Measurements from ENCODE around the gene COASY.
A peak's percentile ranks its signal among the peaks of the same experiment; 100 is the strongest.

Gene COASY

GRCh38 chr17:42568341-42569111 is 6.6 kb downstream of the COASY start:
- no peak for FAIRE-seq
- DNase-seq (ENCODE audit: extremely low spot score, insufficient read length, low read depth): no peak

- DNase-seq (ENCODE audit: extremely low spot score, insufficient read length, low read depth) (no peak), FAIRE-seq (no peak)
Observed at GRCh38 chr17:42571435-42572225, 9.7 kb downstream of the COASY start.

DNA sequence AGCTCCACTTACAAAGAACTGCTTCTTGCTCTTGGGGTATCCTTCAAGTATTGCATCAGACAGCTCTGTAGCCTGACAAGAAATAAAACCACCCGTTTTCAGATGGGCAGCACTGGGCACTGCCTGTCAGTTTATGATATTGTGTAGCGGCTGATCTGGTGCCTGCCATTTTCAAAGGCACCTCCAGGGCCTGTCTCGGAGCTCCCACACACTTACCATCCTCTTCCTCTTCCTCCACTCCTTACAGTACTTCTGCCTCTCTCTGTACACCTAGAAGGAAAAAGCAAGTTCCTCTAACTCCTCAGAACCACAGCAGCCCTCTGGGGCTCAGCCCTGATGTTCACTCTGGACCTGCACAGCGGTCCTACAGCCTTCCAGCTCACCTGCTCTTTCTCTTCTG is 11.1 kb downstream of the COASY start:
- no peak for DNase-seq (ENCODE audit: extremely low spot score, insufficient read length, low read depth)
- no peak for FAIRE-seq

DNA sequence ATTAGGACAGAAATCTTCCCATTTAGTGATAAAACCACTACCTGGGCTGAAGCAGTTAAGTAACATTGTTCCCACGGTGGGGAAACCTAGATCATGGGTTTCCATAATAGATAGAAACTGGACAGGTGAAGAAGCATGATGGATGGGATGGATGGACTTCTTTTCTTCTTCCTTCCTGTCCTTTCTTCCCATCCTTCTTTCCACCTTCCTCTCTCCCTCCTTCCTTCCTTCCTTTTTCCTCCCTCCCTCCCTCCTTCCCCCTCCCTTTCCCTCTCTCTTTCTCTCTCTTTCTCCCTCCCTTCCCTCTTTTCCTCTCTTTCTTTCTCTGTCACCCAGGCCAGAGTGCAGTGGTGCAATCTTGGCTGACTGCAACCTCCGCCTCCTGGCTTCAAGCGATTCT is 12.5 kb downstream of the COASY start:
- DNase-seq (ENCODE audit: extremely low spot score, insufficient read length, low read depth): no peak
- FAIRE-seq: no peak

GRCh38 chr17:42577140-42577531 is 15.2 kb downstream of the COASY start:
- FAIRE-seq: no peak
- no peak for DNase-seq (ENCODE audit: extremely low spot score, insufficient read length, low read depth)

GRCh38 chr17:42577532-42578281 is 15.8 kb downstream of the COASY start, which contains the start of gene PSMC3IP:
Gene PSMC3IP, minus strand, starts transcription at chr17:42577729. Its CDS starts 43 bp downstream, at chr17:42577686.
- FAIRE-seq (peak; percentile 95), DNase-seq (ENCODE audit: extremely low spot score, insufficient read length, low read depth) (peak; percentile 94)

DNA sequence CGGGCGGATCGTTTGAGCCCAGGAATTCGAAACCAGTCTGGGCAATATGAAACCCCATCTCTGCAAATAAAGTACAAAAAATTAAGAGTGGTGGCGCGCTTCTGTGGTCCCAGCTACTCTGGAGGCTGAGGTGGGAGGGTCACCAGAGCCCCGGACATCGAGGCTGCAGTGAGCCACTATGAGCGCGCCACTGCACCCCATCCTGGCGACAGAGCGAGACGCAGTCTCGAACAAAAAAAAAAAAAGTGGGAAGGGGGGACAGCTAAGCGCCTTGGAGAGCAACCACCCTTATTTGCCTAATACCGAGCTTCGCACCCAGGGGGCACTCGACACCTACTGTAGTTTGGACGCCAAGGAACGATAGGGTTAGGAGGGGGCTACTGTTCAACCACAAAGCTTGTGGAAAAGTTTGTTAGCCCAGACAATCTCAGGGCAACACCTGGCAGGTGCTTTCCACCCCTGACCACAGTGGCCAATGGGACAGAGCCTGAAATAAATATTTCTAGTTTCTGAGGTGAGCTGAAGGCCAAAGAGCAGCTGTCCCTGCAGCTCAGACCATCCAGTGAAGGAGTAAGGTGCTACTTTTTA is 16.4 kb downstream of the COASY start:
- FAIRE-seq (peak; percentile 95), DNase-seq (ENCODE audit: extremely low spot score, insufficient read length, low read depth) (peak; percentile 75)

DNA sequence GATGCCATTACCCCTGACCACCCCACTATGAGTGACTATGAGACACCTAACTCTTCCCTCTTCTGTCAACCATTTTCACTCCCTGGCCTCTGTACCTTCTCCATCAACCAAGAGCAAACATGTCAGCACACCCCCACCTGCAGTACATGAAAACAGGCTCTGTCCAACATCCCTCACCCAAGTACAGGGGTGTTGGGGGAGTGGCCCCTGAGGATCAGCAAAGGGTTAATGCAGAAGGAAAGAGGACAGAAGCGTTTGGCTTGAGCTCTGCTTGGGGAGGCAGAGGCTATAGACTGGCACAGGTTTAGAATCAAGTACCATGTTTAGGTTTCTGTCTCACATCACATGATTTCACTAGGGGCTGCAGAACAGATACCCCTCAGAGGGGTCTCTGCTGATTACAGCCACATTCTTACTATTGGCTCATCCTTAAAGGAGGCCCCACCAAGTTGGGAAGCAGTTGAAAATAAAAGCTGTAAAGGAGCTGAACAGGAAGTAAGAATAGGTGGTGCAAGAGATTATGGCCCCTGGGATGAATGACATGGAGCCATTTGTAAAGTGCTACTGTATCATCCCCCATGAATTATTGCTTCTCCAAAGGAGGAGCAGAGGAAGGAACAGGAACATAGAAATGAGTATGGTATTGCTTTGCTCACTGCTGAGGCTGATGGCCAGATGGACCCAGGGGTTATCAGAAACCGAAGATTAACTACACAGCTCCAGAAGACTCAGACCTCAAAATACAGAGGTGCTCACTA is 18.0 kb downstream of the COASY start:
- no peak for FAIRE-seq
- no peak for DNase-seq (ENCODE audit: extremely low spot score, insufficient read length, low read depth)

DNA sequence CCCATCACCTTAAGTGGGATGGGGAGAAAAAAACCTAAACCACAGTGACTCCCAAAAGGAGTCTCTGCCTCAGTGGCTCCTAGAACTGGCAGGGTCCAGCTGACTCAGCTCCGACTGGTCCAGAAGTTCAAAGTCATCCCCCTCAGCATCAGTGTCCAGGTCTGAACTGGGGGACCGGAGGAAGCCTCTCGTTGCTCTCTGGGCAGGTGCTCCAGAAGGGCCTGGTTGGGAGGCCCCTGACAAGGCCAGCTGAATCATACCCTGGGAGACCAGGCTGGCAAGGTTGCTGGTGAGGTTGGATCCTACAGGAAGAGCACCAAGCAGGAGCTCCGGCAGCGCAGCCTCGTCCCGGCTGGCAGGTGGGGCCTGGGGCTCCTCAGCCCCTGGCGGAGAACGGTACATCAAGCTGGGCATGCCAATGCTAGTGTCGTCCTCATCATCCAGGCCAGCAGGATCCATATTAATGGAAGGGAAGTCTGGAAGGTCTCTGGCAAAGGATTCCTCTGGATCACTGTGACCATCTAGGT is 19.9 kb downstream of the COASY start:
- no peak for FAIRE-seq
- no peak for DNase-seq (ENCODE audit: extremely low spot score, insufficient read length, low read depth)

GRCh38 chr17:42584880-42585279 is 22.9 kb downstream of the COASY start:
- FAIRE-seq (no peak), DNase-seq (ENCODE audit: extremely low spot score, insufficient read length, low read depth) (no peak)

DNA sequence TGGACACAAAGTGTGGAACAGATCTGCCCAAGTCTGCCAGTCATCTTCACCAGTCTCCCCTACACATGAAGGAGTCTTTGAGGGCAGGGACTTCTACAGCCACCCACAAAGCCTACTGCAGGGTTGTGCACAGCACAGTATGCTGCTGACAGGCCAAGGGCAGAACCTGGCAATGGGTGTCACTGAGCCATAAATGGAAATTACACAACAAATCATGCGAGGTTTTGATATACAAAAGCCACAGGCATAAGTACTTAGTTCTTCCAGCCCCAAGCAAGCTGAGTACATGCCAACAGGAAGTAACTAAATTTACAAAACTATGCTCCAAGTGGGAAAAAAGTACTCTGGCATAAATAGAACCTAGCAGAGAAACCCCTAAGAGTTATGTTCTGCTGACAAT is 23.4 kb downstream of the COASY start:
- FAIRE-seq: peak; percentile 9
- DNase-seq (ENCODE audit: extremely low spot score, insufficient read length, low read depth): no peak

GRCh38 chr17:42586514-42587230 is 24.7 kb downstream of the COASY start:
- DNase-seq (ENCODE audit: extremely low spot score, insufficient read length, low read depth) (no peak), FAIRE-seq (peak; percentile 89)

DNA sequence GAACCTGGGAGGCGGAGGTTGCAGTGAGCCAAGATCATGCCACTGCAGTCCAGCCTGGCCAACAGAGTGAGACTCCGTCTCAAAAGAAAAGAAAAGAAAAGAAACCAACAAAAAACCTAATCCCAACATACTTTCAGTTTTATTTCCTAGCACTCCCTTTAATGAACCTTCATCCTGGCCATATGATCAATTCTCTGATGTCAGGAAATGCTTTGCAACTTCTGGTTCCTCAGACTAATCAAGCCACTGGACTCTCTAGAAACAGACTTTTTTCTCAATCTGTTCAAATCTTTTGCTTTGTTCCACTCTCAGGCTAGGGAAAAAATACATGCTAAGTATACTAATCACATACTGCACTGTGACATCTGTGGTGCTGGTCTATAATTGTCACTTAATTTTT is 28.9 kb downstream of the COASY start:
- DNase-seq (ENCODE audit: extremely low spot score, insufficient read length, low read depth): no peak
- no peak for FAIRE-seq

DNA sequence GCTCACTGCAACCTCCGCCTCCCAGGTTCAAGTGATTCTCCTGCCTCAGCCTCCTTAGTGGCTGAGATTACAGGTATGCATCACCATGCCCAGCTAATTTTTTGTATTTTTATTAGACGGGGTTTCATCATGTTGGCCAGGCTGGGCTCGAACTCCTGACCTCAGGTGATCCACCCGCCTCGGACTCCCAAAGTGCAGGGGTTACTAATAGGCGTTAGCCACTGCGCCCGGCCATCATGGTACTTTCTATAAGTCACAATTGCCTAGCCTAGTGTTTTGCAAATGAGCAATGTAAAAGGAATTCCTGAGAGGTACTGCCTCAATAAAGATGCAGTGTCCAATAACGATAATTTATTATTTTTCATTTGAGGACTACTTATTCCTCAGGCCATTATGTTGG is 29.5 kb downstream of the COASY start:
- DNase-seq (ENCODE audit: extremely low spot score, insufficient read length, low read depth) (no peak), FAIRE-seq (no peak)

GRCh38 chr17:42596386-42596785 is 34.4 kb downstream of the COASY start:
- FAIRE-seq: no peak
- DNase-seq (ENCODE audit: extremely low spot score, insufficient read length, low read depth): no peak

- DNase-seq (ENCODE audit: extremely low spot score, insufficient read length, low read depth) (no peak), FAIRE-seq (no peak)
Observed at GRCh38 chr17:42598905-42599304, 37.0 kb downstream of the COASY start.

- peak; percentile 83 for FAIRE-seq
Observed at GRCh38 chr17:42603318-42603717, 41.4 kb downstream of the COASY start.

DNA sequence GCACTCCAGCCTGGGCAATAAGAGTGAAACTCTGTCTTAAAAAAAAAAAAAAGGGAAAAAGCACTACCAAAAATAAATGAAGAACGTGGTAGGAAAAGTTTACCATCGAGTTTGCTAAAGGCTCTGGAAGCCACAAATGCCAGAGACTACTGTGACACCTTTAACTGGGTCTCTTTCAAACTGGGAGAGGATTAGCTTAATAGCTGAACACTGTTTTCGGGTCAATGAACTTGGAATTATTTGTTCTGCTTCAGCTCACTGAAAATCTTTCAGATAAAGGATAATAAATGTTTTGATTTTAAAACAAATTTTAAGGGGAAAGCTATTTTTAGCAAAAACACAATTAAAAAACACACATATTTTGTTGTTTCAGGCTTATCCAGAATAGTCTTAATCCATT is 45.8 kb downstream of the COASY start:
- FAIRE-seq: no peak
- DNase-seq (ENCODE audit: extremely low spot score, insufficient read length, low read depth): no peak

More at GRCh38 chr17:42603318-42603717, 41.4 kb downstream of the COASY start:
- no peak for DNase-seq (ENCODE audit: extremely low spot score, insufficient read length, low read depth)

All from GM18507 (cell line).